ENCODE measurements around the gene DBX2. TPM values are rescaled to one million over a fixed set of nuclear protein-coding genes. Genes with fewer than 3 reads are reported as not detected.

The DBX2 gene
- total RNA-seq = not detected in 2 replicates

DNA sequence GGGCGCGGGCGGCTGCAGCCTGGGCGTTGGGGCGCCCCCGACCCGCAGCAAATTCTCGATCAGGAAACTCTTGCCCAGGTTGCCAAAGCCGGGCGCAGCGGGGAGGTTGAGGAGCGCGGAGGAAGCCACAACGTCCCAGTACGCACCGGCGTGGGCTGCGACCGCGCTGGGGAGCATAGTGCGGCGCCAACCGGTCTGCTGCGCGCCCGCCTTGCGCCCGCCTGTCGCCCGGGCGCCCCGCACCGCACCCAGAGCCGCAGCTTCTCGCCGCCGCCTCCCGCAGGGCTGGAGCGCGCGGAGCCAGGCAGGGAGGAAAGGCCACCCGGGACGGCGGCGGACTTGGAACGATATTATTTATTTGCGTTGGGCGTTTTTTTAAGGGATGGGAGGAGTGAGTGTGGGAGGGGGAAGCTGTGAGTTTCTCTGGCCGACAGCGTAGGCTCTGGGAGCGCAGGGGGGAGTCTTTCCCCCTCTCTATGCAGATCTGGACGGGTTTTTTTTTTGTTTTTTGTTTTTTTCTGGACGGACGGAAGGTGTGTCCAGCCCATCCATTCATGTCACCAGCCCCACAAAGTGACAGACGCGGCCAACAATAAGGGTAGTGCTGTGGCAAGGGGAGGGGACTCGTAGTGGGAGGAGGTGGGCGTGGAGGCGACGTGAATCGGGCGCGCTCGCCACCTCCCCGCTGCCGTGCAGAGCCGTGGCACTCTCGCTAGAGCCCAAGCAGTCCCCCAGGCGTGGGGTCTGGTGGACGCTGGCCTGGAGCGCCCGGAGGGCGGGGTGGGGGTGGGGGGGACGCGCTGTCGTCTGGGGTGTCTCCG is at the start of gene DBX2:
TSS of gene DBX2 (minus strand) at position 349 of the 821 bp plus-strand sequence. CDS start at position 177, 172 bp downstream.

Other genes starting within 250 kb of the DBX2 start
- not detected in 2 replicates for gene NELL2, start 174.8 kb downstream of the DBX2 start, total RNA-seq
- 51.4 and 55.1 TPM in 2 replicates for gene ANO6, start 165.0 kb upstream of the DBX2 start, total RNA-seq

Data from cardiac atrium fibroblast (primary cell).